Ovary (tissue), 3 donors: ENCODE measurements around the gene SEMA6A.

Source experiments
- CTCF ChIP-seq, 3 donors: fragments of 450-650 bp in 2 of 3; fragments of 200-600 bp in 1 of 3; IDR thresholded peaks; one replicate each; pipeline versions ENCODE4 v1.5.1 to v1.8.0; 2016 to 2022; ENCODE audit warnings: antibody characterized with exemption in 3 of 3, mild to moderate bottlenecking in 1 of 3
- POLR2A ChIP-seq: fragments of 450-650 bp; IDR thresholded peaks from one replicate; pipeline ENCODE4 v1.6.1; 2017; ENCODE audit warnings: antibody characterized with exemption, mild to moderate bottlenecking, moderate library complexity
- donor health status: DM: no; HTN: no; CAD: no.

GRCh38 chr5:116616876-116617275, 42.3 kb upstream of the SEMA6A start:
- TF ChIP-seq CTCF (IDR thresholded peaks at IDR 0.05), result no peak
- no peak for TF ChIP-seq POLR2A
